Suprapubic skin (tissue), 4 donors: Measurements from ENCODE around the gene NOTCH4. TPM values are rescaled to one million over a fixed set of nuclear protein-coding genes. Genes with fewer than 3 reads are reported as not detected.

ENCODE experiments used
- DNase-seq, 2 donors: peaks; one replicate each; pipeline ENCODE4 v3.0.0-alpha.2; 2019; ENCODE audit warnings: low spot score in 2 of 2
- H3K27ac ChIP-seq: fragments of 200-600 bp; sonication (generic); one replicate; pipeline ENCODE4 v1.5.1; 2019
- H3K27me3 ChIP-seq: fragments of 200-600 bp; sonication (generic); one replicate; pipeline ENCODE4 v1.5.1; 2019
- H3K36me3 ChIP-seq: fragments of 200-600 bp; sonication (generic); one replicate; pipeline ENCODE4 v1.5.1; 2019
- H3K4me1 ChIP-seq: fragments of 200-600 bp; sonication (generic); one replicate; pipeline ENCODE4 v1.5.1; 2019
- H3K4me3 ChIP-seq: fragments of 200-600 bp; sonication (generic); one replicate; pipeline ENCODE4 v1.5.1; 2019; ENCODE audit warnings: mild to moderate bottlenecking
- H3K9me3 ChIP-seq: fragments of 200-600 bp; sonication (generic); one replicate; pipeline ENCODE4 v1.5.1; 2019
- EP300 ChIP-seq: sonication (generic); formaldehyde crosslinking; IDR thresholded peaks from one replicate; pipeline ENCODE4 v1.6.1; 2017; ENCODE audit warnings: antibody characterized with exemption
- POLR2A ChIP-seq, 2 donors: fragments of 450-650 bp; IDR thresholded peaks; one replicate each; pipeline ENCODE4 v1.6.1; 2017; ENCODE audit warnings: antibody characterized with exemption in 2 of 2, mild to moderate bottlenecking in 2 of 2, moderate library complexity in 2 of 2
- POLR2AphosphoS5 ChIP-seq, 3 donors: sonication (generic); formaldehyde crosslinking; IDR thresholded peaks; one replicate each; pipeline ENCODE4 v1.6.1; 2017; ENCODE audit warnings: antibody characterized with exemption in 3 of 3
- WGBS: methylation state at CpG from one replicate; pipeline ENCODE4 v1.1.5; 2018; 5-methylcytosine and 5-hydroxymethylcytosine counted together
- total RNA-seq, 4 donors: library from RNA; depleted of rRNA; stranded (reverse); fragments of >200 nt; gene quantifications; one replicate each; pipeline ENCODE4 v1.1.0, GENCODE V29; 2016
- TF ChIP-seq, protein P1 (sequence below), 2 donors: fragments of 200-600 bp in 1 of 2; fragments of 450-650 bp in 1 of 2; sonication (generic) in 1 of 2; IDR thresholded peaks; one replicate each; pipeline ENCODE4 v1.5.1; 2016 to 2019; ENCODE audit warnings: antibody characterized with exemption in 2 of 2, mild to moderate bottlenecking in 1 of 2, moderate library complexity in 1 of 2

Gene NOTCH4
- total RNA-seq, 4 donors from 2014 or later: 5.3 to 22.0 (median 10.2) TPM

GRCh38 chr6:32170294-32170693 is 53.6 kb downstream of the NOTCH4 start:
- Histone ChIP-seq H3K4me1 (peaks cover 23% of the 10 kb centered on the region), H3K27ac (no peak overlapping the region), H3K9me3 (no peaks in the 10 kb centered on the region), H3K27me3 (no peaks in the 10 kb centered on the region), H3K4me3 (no peak overlapping the region), H3K36me3 (peaks cover 57% of the 10 kb centered on the region)
- 97% methylated on average over 3 of the region's 11 CpGs for WGBS
- no peak for DNase-seq
- TF ChIP-seq POLR2AphosphoS5 (IDR thresholded peaks at IDR 0.05) (no peak), POLR2A (IDR thresholded peaks at IDR 0.05) (no peak), EP300 (no peak)
- TF ChIP-seq, protein P1, sequence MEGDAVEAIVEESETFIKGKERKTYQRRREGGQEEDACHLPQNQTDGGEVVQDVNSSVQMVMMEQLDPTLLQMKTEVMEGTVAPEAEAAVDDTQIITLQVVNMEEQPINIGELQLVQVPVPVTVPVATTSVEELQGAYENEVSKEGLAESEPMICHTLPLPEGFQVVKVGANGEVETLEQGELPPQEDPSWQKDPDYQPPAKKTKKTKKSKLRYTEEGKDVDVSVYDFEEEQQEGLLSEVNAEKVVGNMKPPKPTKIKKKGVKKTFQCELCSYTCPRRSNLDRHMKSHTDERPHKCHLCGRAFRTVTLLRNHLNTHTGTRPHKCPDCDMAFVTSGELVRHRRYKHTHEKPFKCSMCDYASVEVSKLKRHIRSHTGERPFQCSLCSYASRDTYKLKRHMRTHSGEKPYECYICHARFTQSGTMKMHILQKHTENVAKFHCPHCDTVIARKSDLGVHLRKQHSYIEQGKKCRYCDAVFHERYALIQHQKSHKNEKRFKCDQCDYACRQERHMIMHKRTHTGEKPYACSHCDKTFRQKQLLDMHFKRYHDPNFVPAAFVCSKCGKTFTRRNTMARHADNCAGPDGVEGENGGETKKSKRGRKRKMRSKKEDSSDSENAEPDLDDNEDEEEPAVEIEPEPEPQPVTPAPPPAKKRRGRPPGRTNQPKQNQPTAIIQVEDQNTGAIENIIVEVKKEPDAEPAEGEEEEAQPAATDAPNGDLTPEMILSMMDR (IDR thresholded peaks at IDR 0.05): no peak

DNA sequence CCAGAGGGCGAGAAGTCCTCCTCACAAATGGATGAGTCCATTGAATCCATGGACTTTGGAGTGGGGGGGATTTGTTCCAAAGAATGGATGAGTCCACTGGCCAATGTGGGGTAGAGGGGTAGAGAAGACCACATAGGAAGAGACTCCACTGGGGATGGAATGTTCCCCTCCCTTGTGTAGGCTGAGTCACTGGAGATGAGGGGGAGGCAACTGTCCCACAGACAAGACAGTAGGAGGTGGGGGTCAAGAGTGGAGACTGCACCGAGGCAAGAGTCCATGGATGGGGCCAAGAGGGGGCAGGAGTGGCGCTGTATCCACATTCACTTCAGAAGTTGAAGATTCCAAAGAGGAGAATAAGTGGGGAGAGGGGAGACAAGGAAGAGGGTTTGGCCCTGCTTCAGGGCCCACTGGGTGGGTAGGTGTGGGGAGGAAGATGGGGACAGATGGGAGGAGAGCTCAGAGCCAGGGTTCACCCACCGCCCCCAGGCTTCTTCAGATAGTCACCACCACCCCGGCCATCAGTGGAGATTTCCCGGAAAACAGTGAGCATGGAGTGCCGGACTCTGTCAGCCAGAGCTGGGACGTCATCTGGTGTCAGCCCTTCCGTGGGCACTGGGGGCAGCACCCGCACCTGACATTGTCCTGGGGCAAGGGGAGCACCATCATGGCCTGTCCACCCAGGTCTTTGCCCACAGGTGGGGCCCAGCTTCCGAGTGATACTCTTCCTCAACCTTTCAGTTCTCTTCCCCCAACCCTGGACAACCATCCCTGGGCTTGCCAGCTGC is 54.9 kb downstream of the NOTCH4 start:
- Histone ChIP-seq H3K36me3 (peaks cover 69% of the 10 kb centered on the region), H3K9me3 (no peaks in the 10 kb centered on the region)
- 82% methylated on average over 11 of the region's 11 CpGs for WGBS

GRCh38 chr6:32168350-32168749 is 55.5 kb downstream of the NOTCH4 start:
- H3K4me1 ChIP-seq: peaks cover 10% of the 10 kb centered on the region
- H3K4me3 ChIP-seq: no peak overlapping the region
- no peak overlapping the region for H3K27ac ChIP-seq
- H3K27me3 ChIP-seq: no peaks in the 10 kb centered on the region
- no peak for DNase-seq
- TF ChIP-seq, protein P1 (IDR thresholded peaks at IDR 0.05): no peak
- TF ChIP-seq POLR2AphosphoS5 (IDR thresholded peaks at IDR 0.05) (no peak), POLR2A (IDR thresholded peaks at IDR 0.05) (no peak), EP300 (no peak)
- 72% methylated on average over 2 of the region's 2 CpGs for WGBS
- peaks cover 71% of the 10 kb centered on the region for H3K36me3 ChIP-seq
- no peaks in the 10 kb centered on the region for H3K9me3 ChIP-seq

More for the DNA sequence above, 54.9 kb downstream of the NOTCH4 start:
- no peaks in the 10 kb centered on the region for H3K27me3 ChIP-seq
- TF ChIP-seq POLR2A (IDR thresholded peaks at IDR 0.05): no peak
- TF ChIP-seq, protein P1 (IDR thresholded peaks at IDR 0.05): no peak
- TF ChIP-seq EP300: no peak
- no peak for TF ChIP-seq POLR2AphosphoS5 (IDR thresholded peaks at IDR 0.05)
- peaks cover 16% of the 10 kb centered on the region for H3K4me1 ChIP-seq
- DNase-seq: no peak
- no peak overlapping the region for H3K27ac ChIP-seq
- H3K4me3 ChIP-seq: no peak overlapping the region

GRCh38 chr6:32167761-32168262 is 56.1 kb downstream of the NOTCH4 start:
- H3K27me3 ChIP-seq: no peaks in the 10 kb centered on the region
- no peak overlapping the region for H3K4me3 ChIP-seq
- TF ChIP-seq EP300 (no peak), POLR2AphosphoS5 (IDR thresholded peaks at IDR 0.05) (no peak), POLR2A (IDR thresholded peaks at IDR 0.05) (no peak)
- TF ChIP-seq, protein P1 (IDR thresholded peaks at IDR 0.05): no peak
- no peaks in the 10 kb centered on the region for H3K9me3 ChIP-seq
- no peak for DNase-seq
- no peak overlapping the region for H3K27ac ChIP-seq
- peaks cover 6% of the 10 kb centered on the region for H3K4me1 ChIP-seq
- WGBS: 78% methylated on average over 6 of the region's 6 CpGs
- H3K36me3 ChIP-seq: peaks cover 74% of the 10 kb centered on the region

DNA sequence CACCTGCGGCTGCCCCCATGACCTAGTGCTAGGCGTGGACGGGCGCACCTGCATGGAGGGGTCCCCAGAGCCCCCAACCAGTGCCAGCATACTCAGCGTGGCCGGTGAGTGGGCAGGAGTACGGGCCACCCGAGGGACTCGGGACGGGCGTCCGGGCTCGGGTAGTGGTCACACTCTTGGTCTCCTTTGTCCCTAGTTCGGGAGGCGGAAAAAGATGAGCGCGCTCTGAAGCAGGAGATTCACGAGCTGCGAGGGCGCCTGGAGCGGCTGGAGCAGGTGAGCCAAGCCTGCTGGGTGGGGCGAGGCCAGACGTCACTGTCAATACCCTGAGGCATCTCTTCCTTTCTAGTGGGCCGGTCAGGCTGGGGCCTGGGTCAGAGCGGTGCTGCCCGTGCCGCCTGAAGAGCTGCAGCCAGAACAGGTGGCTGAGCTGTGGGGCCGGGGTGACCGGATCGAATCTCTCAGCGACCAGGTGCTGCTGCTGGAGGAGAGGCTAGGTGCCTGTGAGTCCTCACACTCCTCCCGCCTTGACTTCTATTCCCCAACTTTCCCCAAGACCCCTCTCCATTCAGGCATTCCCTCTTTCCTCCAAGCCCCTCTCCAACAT is 56.6 kb downstream of the NOTCH4 start:
- TF ChIP-seq, protein P1 (IDR thresholded peaks at IDR 0.05): no peak
- TF ChIP-seq POLR2A (IDR thresholded peaks at IDR 0.05) (no peak), POLR2AphosphoS5 (IDR thresholded peaks at IDR 0.05) (no peak), EP300 (no peak)
- Histone ChIP-seq H3K9me3 (no peaks in the 10 kb centered on the region), H3K27me3 (no peaks in the 10 kb centered on the region), H3K36me3 (peaks cover 80% of the 10 kb centered on the region), H3K4me1 (peaks cover under 1% of the 10 kb centered on the region), H3K4me3 (no peak overlapping the region), H3K27ac (no peak overlapping the region)
- WGBS: 70% methylated on average over 17 of the region's 32 CpGs
- no peak for DNase-seq
